NB4 (cell line): ENCODE data around the gene NGF.

Experiments used
- MAX ChIP-seq: IDR thresholded peaks from 2 replicates; pipeline ENCODE4 v1.6.1; 2011; ENCODE audit warnings: low read depth, low read length
- MYC ChIP-seq: IDR thresholded peaks from 2 replicates; pipeline ENCODE4 v1.6.1; 2011; ENCODE audit warnings: low read depth, low read length
- POLR2A ChIP-seq: IDR thresholded peaks from 2 replicates; pipeline ENCODE4 v1.6.1; 2011; ENCODE audit warnings: mild to moderate bottlenecking; ENCODE audit not compliant: insufficient read length; ENCODE audit errors: extremely low read depth
- TF ChIP-seq, protein P1 (sequence below): IDR thresholded peaks from one replicate; pipeline ENCODE4 v1.5.1; 2012; ENCODE audit warnings: low read depth, low read length

DNA sequence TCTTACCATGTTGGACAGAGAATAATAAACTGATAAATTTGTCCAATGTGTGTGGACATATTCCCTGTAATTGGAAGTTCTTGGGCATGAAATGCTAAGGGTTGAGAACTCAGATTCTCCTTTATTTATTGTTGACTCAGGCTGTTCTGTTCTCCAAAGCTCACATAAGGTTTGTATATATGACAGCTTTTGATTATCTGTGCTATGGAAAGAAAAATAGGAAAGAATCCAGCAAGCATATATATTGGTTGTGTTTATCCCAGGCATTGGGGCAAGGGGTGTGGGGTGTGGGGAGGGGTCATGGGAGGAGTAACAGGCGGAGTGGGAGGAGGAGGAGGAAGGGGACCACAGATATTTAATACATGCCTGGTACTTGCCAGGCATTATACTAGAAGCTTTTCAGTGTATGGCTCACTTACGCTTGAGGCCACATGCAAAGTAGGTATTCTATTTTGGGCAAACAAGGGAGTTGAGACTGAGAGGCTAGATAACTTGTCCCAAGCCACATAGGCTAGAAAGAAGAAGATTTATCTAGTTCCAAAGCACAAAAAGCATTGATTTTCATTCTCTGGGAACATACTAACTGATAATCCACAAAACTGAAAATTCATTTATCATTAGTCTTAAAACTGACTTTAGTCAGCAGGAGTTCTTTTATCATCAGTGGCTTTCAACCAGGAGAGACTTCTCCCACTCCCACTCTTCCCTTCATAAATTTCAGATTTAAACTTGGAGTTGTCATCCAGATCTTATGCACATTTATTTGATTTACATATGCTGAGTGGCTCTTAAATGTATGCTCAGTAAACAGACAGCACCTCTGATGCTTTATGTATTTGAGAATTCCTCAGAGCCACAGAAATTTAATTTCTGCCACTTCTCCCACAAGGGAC is 27.2 kb downstream of the NGF start:
- TF ChIP-seq, protein P1, sequence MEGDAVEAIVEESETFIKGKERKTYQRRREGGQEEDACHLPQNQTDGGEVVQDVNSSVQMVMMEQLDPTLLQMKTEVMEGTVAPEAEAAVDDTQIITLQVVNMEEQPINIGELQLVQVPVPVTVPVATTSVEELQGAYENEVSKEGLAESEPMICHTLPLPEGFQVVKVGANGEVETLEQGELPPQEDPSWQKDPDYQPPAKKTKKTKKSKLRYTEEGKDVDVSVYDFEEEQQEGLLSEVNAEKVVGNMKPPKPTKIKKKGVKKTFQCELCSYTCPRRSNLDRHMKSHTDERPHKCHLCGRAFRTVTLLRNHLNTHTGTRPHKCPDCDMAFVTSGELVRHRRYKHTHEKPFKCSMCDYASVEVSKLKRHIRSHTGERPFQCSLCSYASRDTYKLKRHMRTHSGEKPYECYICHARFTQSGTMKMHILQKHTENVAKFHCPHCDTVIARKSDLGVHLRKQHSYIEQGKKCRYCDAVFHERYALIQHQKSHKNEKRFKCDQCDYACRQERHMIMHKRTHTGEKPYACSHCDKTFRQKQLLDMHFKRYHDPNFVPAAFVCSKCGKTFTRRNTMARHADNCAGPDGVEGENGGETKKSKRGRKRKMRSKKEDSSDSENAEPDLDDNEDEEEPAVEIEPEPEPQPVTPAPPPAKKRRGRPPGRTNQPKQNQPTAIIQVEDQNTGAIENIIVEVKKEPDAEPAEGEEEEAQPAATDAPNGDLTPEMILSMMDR, result no peak
- TF ChIP-seq POLR2A (no peak), MAX (no peak), MYC (no peak)
